BJ (cell line): ENCODE data around the gene MAP3K4. TPM values are rescaled to one million over a fixed set of nuclear protein-coding genes. Genes with fewer than 3 reads are reported as not detected.

Experiments used
- CTCF ChIA-PET: fragments of 350-600 bp; formaldehyde crosslinking; extraction: SDS; loops from one replicate; lab custom pipeline; 2021; ENCODE audit warnings: antibody characterized with exemption, inconsistent platforms; lab: Yijun Ruan, JAX
- POLR2A ChIA-PET: fragments of 300-600 bp; sonication (Branson Sonifier 250); formaldehyde crosslinking; extraction: SDS; loops from one replicate; lab custom pipeline; 2021; ENCODE audit warnings: antibody characterized with exemption; lab: Charles Lee
- DNase-seq: peaks from one replicate; pipeline ENCODE4 v3.0.0-alpha.2; 2011; ENCODE audit warnings: low read depth
- H3K27me3 ChIP-seq: 2 replicates; pipeline ENCODE4 v1.6.0; 2011; ENCODE audit warnings: low read length; ENCODE audit not compliant: control insufficient read depth, insufficient read depth
- H3K36me3 ChIP-seq: 2 replicates; pipeline ENCODE4 v1.5.1; 2011; ENCODE audit warnings: low read length; ENCODE audit not compliant: control insufficient read depth, insufficient read depth
- H3K4me3 ChIP-seq: 2 replicates; pipeline ENCODE4 v1.5.1; 2011; ENCODE audit warnings: low read depth, mild to moderate bottlenecking, control low read depth, low read length
- CTCF ChIP-seq: IDR thresholded peaks from 2 replicates; pipeline ENCODE4 v1.5.1; 2011; ENCODE audit warnings: low read depth, mild to moderate bottlenecking, control low read depth, inconsistent platforms, low read length, moderate library complexity; ENCODE audit not compliant: insufficient read depth
- polyA plus RNA-seq: library from polyadenylated mRNA; depleted of rRNA; stranded (reverse); fragments of >200 nt; gene quantifications from 2 replicates; pipeline ENCODE4 v1.2.3, GENCODE V29; 2011

The MAP3K4 gene
- polyA plus RNA-seq, 1 experiment, result 5.3 TPM

DNA sequence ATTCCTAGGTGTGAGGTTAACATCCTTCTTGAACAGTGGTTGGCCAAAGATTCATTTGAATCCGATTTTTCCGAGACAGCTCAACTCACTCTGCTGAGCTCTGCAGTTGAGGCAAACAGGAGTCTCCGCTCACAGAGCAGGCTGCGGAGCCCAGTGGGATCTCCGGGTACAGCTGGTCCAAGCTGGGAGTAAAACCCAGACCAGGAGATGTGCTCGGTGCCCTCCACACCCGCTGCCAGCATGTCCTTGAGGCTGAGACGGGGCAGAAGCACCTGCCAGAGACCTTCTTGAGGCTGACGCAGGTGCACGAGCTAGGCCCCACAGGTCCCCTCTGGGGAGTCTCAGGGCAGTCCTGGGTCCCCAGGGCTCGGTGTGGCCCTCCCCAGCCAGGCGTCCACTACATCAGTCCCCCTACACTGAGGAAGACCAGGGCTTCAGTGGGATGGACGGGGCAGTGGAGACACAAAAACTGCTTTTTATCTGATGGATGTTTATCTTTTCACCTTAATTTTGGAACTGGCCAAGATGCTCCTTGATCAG, 163.3 kb downstream of the MAP3K4 start:
- no peaks in the 10 kb centered on the region for H3K27me3 ChIP-seq
- no peak overlapping the region for H3K4me3 ChIP-seq
- no peak for TF ChIP-seq CTCF
- CTCF ChIA-PET, result interaction anchor here (0.6 to 9.9 kb wide), 4 partner anchors 211 to 217 kb away, joined by 3 to 84 read pairs (median 4); no protein-coding TSS in a partner anchor
- POLR2A ChIA-PET, result no interaction called here
- no peak for DNase-seq
- 0 out of 2 replicates have a peak, but pooled peaks cover 1% of the 10 kb centered on the region for H3K36me3 ChIP-seq

DNA sequence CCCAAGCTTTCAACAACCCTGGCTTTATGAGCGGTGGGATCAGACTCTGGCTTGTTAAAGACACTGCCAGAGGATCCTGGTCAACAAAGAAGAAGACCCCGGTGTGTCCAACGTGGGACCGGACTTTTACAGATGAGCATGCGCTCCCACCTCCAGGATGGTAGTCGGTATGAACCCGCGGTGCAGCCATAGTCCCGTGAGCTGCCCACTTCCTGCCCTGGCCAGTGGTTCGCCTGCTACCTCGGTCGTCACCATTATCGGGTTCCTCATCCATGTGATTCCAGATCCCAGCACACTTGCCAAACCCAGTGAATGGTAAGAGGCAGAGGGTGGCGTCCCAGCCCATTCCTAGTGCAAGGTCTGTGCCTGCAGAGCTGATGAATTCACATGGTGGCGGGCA, 169.6 kb downstream of the MAP3K4 start:
- Histone ChIP-seq H3K27me3 (no peaks in the 10 kb centered on the region; the same call in 1 of the 2 replicates), H3K4me3 (no peak overlapping the region), H3K36me3 (no peaks in the 10 kb centered on the region)
- no peak for TF ChIP-seq CTCF
- no peak for DNase-seq
- ChIA-PET CTCF (interaction anchor here (1.1 to 1.6 kb wide), 2 partner anchors 8 to 14 kb away, joined by 3 to 4 read pairs; no protein-coding TSS in a partner anchor), POLR2A (no interaction called here)

- H3K27me3 ChIP-seq, result no peaks in the 10 kb centered on the region; the same call in 1 of the 2 replicates
- no peak for TF ChIP-seq CTCF
- no peak for DNase-seq
- ChIA-PET CTCF (interaction anchor here (1.3 to 1.6 kb wide), 2 partner anchors 9 to 209 kb away, joined by 4 read pairs; no protein-coding TSS in a partner anchor), POLR2A (no interaction called here)
- H3K4me3 ChIP-seq, result no peak overlapping the region
- H3K36me3 ChIP-seq, result no peaks in the 10 kb centered on the region
Measured at GRCh38 chr6:161161889-161162624, 170.5 kb downstream of the MAP3K4 start.

GRCh38 chr6:161162722-161163121, 171.2 kb downstream of the MAP3K4 start:
- no peak for DNase-seq
- Histone ChIP-seq H3K36me3 (no peaks in the 10 kb centered on the region), H3K27me3 (no peaks in the 10 kb centered on the region; the same call in 1 of the 2 replicates), H3K4me3 (no peak overlapping the region)
- CTCF ChIA-PET, result interaction anchor here (0.6 to 1.3 kb wide), 2 partner anchors 38 to 208 kb away, joined by 4 read pairs; no protein-coding TSS in a partner anchor
- TF ChIP-seq CTCF, result no peak
- POLR2A ChIA-PET, result no interaction called here

GRCh38 chr6:161163466-161164181, 172.1 kb downstream of the MAP3K4 start:
- no peaks in the 10 kb centered on the region for H3K36me3 ChIP-seq
- DNase-seq, result no peak
- POLR2A ChIA-PET, result no interaction called here
- CTCF ChIA-PET, result interaction anchor here (0.6 kb wide), 1 partner anchor 39 kb away, joined by 4 read pairs; no protein-coding TSS in a partner anchor
- TF ChIP-seq CTCF, result no peak
- H3K27me3 ChIP-seq, result no peaks in the 10 kb centered on the region; the same call in 1 of the 2 replicates
- no peak overlapping the region for H3K4me3 ChIP-seq
